ENCODE results near the gene COL17A1. TPM values are rescaled to one million over a fixed set of nuclear protein-coding genes. Genes with fewer than 3 reads are reported as not detected.

The COL17A1 gene
- total RNA-seq, 4 donors from 2014 or later: 36.0 to 181 (median 173) TPM

GRCh38 chr10:104120903-104121484 lies 35.3 kb upstream of the COL17A1 start:
- H3K9me3 ChIP-seq: no peaks in the 10 kb centered on the region
- intact Hi-C loops (cut with DNase I; ENCODE audit: low total_unique reads) (no loop called here), in situ Hi-C loops (cut with MboI; ENCODE audit: low pct_ligation_motif_present in 1 of 4, low pct_unique_long_range_greater_than_20kb in 1 of 4, low sequenced_read_pairs in 3 of 4) (loop anchor here in 2 of 4 donors (10.0 kb wide), 2 partner anchors 206 to 226 kb away; partner anchors contain the start of gene STN1 (in 1 of the 2))
- DNase-seq: peak; percentile 93
- H3K4me3 ChIP-seq: peak overlapping the region; percentile 47 to 74 (median 52)
- H3K27ac ChIP-seq: peak overlapping the region; percentile 98 to 100 (median 98)
- peaks cover 7 to 34% (median 11%) of the 10 kb centered on the region in 4 donors for H3K4me1 ChIP-seq
- H3K36me3 ChIP-seq: no peaks in the 10 kb centered on the region
- WGBS, 2 donors (ENCODE audit: low coverage in 1 of 2): 0 to 2% methylated on average over 10 to 28 of the region's 28 CpGs
- H3K27me3 ChIP-seq: no peaks in the 10 kb centered on the region
- TF ChIP-seq POLR2AphosphoS5 (IDR thresholded peaks at IDR 0.05) (peak; percentile 34 to 70 (median 51)), POLR2A (IDR thresholded peaks at IDR 0.05) (no peak)

GRCh38 chr10:104120512-104120902 lies 34.8 kb upstream of the COL17A1 start:
- 27% methylated on average over 2 of the region's 2 CpGs; no CpG with 5 or more reads in 1 of the 2 donors for WGBS, 2 donors (ENCODE audit: low coverage in 1 of 2)
- Histone ChIP-seq H3K36me3 (no peaks in the 10 kb centered on the region), H3K9me3 (no peaks in the 10 kb centered on the region), H3K27ac (peak overlapping the region; percentile 98 to 100 (median 98)), H3K4me3 (peak overlapping the region in 3 of 4 donors; percentile 47 to 74 (median 49)), H3K4me1 (peaks cover 7 to 34% (median 11%) of the 10 kb centered on the region in 4 donors), H3K27me3 (no peaks in the 10 kb centered on the region)
- intact Hi-C loops (cut with DNase I; ENCODE audit: low total_unique reads) (no loop called here), in situ Hi-C loops (cut with MboI; ENCODE audit: low pct_ligation_motif_present in 1 of 4, low pct_unique_long_range_greater_than_20kb in 1 of 4, low sequenced_read_pairs in 3 of 4) (loop anchor here in 2 of 4 donors (10.0 kb wide), 2 partner anchors 206 to 226 kb away; partner anchors contain the start of gene STN1 (in 1 of the 2))
- TF ChIP-seq POLR2A (IDR thresholded peaks at IDR 0.05): no peak
- TF ChIP-seq CTCF (IDR thresholded peaks at IDR 0.05): no peak
- no peak for TF ChIP-seq POLR2AphosphoS5 (IDR thresholded peaks at IDR 0.05)
- no peak for TF ChIP-seq EP300 (IDR thresholded peaks at IDR 0.05; ENCODE audit: low read depth)
- no peak for DNase-seq

GRCh38 chr10:104119996-104120395 lies 34.3 kb upstream of the COL17A1 start:
- 71 to 72% methylated on average over 2 to 3 of the region's 3 CpGs for whole genome bisulfite sequencing, 2 donors (ENCODE audit: low coverage in 1 of 2)
- intact Hi-C loops (cut with DNase I; ENCODE audit: low total_unique reads) (loop anchor here (10.0 kb wide), 1 partner anchor 235 kb away; no protein-coding TSS in a partner anchor), in situ Hi-C loops (cut with MboI; ENCODE audit: low pct_ligation_motif_present in 1 of 4, low pct_unique_long_range_greater_than_20kb in 1 of 4, low sequenced_read_pairs in 3 of 4) (loop anchor here in 2 of 4 donors (10.0 kb wide), 2 partner anchors 205 to 225 kb away; partner anchors contain the start of gene STN1 (in 1 of the 2))
- no peaks in the 10 kb centered on the region for H3K9me3 ChIP-seq
- H3K36me3 ChIP-seq: no peaks in the 10 kb centered on the region
- peaks cover 7 to 34% (median 11%) of the 10 kb centered on the region in 4 donors for H3K4me1 ChIP-seq
- no peak for DNase-seq
- TF ChIP-seq EP300 (IDR thresholded peaks at IDR 0.05; ENCODE audit: low read depth) (no peak), CTCF (IDR thresholded peaks at IDR 0.05) (no peak), POLR2AphosphoS5 (IDR thresholded peaks at IDR 0.05) (no peak), POLR2A (IDR thresholded peaks at IDR 0.05) (no peak)
- peak overlapping the region in 3 of 4 donors; percentile 98 to 100 (median 99) for H3K27ac ChIP-seq
- H3K27me3 ChIP-seq: no peaks in the 10 kb centered on the region
- no peak overlapping the region for H3K4me3 ChIP-seq

GRCh38 chr10:104117839-104118323 lies 32.2 kb upstream of the COL17A1 start:
- peaks cover 6 to 27% (median 11%) of the 10 kb centered on the region in 4 donors for H3K4me1 ChIP-seq
- no peak for DNase-seq
- H3K27ac ChIP-seq: peak overlapping the region in 1 of 4 donors; percentile 39
- TF ChIP-seq CTCF (IDR thresholded peaks at IDR 0.05) (no peak), POLR2A (IDR thresholded peaks at IDR 0.05) (no peak), EP300 (IDR thresholded peaks at IDR 0.05; ENCODE audit: low read depth) (no peak), POLR2AphosphoS5 (IDR thresholded peaks at IDR 0.05) (no peak)
- H3K36me3 ChIP-seq: no peaks in the 10 kb centered on the region
- no peaks in the 10 kb centered on the region for H3K27me3 ChIP-seq
- in situ Hi-C loops (cut with MboI; ENCODE audit: low pct_ligation_motif_present in 1 of 4, low pct_unique_long_range_greater_than_20kb in 1 of 4, low sequenced_read_pairs in 3 of 4) (no loop called here), intact Hi-C loops (cut with DNase I; ENCODE audit: low total_unique reads) (loop anchor here (10.0 kb wide), 1 partner anchor 233 kb away; no protein-coding TSS in a partner anchor)
- H3K4me3 ChIP-seq: no peak overlapping the region
- 76 to 96% methylated on average over 4 of the region's 4 CpGs for WGBS, 2 donors (ENCODE audit: low coverage in 1 of 2)
- H3K9me3 ChIP-seq: no peaks in the 10 kb centered on the region

All from transverse colon (tissue), 4 donors.